ENCODE results near the gene AP1G1. TPM values are rescaled to one million over a fixed set of nuclear protein-coding genes. Genes with fewer than 3 reads are reported as not detected.
A peak's percentile ranks its signal among the peaks of the same experiment; 100 is the strongest.

AP1G1 gene
- total RNA-seq, 1 experiment from 2014 or later: 51.2 TPM

DNA sequence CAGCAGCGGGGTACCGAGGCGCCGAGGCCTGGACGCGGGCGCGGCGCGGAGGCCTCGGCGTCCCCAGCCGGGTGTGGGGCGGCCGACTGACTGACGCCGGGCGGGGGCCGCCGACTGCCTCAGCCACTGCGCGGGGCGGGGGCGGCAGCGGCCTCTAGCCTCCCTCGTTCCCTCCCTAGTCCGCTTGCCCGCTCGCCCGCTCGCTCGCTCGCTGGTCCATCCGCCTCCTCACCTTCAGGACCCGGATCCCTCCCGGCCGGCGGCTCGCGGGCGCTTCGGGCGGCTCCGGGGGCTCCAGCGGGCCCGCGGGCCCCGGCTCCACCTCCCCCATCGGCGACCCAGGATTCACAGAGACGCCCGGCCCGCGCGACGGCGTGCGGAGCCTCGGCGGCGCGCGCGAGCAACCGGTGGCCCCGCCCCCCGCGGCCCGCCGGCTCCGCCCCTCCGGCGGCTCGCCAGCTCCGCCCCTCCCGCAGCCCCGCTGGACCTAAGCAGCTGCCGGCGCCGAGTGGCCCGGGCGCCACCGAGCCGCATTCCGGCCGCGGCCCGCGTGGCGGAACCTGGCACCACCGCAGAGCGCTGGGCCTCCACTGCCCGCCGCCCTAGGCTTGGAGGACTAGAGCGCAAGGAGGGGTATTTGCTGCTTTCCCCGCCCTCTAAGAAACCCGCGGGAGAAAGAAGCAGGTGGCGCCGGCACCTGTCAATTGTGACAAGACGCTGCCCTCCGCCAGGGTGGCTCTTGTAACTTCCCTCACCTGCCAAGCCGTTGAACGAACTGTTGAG is 84.9 kb downstream of the AP1G1 start:
- ChIA-PET POLR2A (ENCODE audit: unreplicated experiment) (interaction anchor here (0.6 kb wide), 1 partner anchor 76 kb away, joined by 6 read pairs; no protein-coding TSS in a partner anchor), CTCF (no interaction called here)
- Histone ChIP-seq H3K36me3 (ENCODE audit: low read depth, low read length) (no peaks in the 10 kb centered on the region), H3K4me2 (ENCODE audit: low read length) (peak overlapping the region; percentile 82), H3K9me2 (replicated peaks; ENCODE audit: low read length) (no peaks in the 10 kb centered on the region), H4K20me1 (ENCODE audit: low read length) (no peaks in the 10 kb centered on the region), H3K79me2 (ENCODE audit: low read length) (peaks cover 29% of the 10 kb centered on the region), H3K9me3 (ENCODE audit: low read length) (no peaks in the 10 kb centered on the region), H3K4me1 (ENCODE audit: insufficient read depth, low read length) (0 out of 2 replicates have a peak, but pooled peaks cover 5% of the 10 kb centered on the region), H3K9ac (ENCODE audit: low read length) (peak overlapping the region; percentile 52; the same call in 1 of the 2 replicates), H3K4me3 (ENCODE audit: low read length) (peak overlapping the region; percentile 98), H2AFZ (ENCODE audit: low read length) (peak overlapping the region; percentile 96), H3K27ac (ENCODE audit: low read length) (no peak overlapping the region), H3K27me3 (ENCODE audit: low read length) (no peaks in the 10 kb centered on the region), H3F3A (ENCODE audit: low read length, unreplicated experiment) (no peaks in the 10 kb centered on the region)
- DNase-seq (peak; percentile 73), ATAC-seq (peak; percentile 66)
- intact Hi-C loops (cut with micrococcal nuclease): loop anchor here (5.0 kb wide), 1 partner anchor 159 kb away; the partner anchor contains the start of gene ZNF821
- TF ChIP-seq EZH2 (IDR thresholded peaks at IDR 0.05; ENCODE audit: low read length, unreplicated experiment) (no peak), EZH2phosphoT487 (IDR thresholded peaks at IDR 0.05; ENCODE audit: borderline replicate concordance, low read length) (no peak)
- TF ChIP-seq, protein P1, sequence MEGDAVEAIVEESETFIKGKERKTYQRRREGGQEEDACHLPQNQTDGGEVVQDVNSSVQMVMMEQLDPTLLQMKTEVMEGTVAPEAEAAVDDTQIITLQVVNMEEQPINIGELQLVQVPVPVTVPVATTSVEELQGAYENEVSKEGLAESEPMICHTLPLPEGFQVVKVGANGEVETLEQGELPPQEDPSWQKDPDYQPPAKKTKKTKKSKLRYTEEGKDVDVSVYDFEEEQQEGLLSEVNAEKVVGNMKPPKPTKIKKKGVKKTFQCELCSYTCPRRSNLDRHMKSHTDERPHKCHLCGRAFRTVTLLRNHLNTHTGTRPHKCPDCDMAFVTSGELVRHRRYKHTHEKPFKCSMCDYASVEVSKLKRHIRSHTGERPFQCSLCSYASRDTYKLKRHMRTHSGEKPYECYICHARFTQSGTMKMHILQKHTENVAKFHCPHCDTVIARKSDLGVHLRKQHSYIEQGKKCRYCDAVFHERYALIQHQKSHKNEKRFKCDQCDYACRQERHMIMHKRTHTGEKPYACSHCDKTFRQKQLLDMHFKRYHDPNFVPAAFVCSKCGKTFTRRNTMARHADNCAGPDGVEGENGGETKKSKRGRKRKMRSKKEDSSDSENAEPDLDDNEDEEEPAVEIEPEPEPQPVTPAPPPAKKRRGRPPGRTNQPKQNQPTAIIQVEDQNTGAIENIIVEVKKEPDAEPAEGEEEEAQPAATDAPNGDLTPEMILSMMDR (conservative IDR thresholded peaks at IDR 0.05; ENCODE audit: low read depth, low read length): no peak
- no TSS peak for BruUV-seq (replicated peaks)

GRCh38 chr16:71722801-71723536 is 85.7 kb downstream of the AP1G1 start:
- Histone ChIP-seq H3K9me2 (replicated peaks; ENCODE audit: low read length) (no peaks in the 10 kb centered on the region), H3F3A (ENCODE audit: low read length, unreplicated experiment) (no peaks in the 10 kb centered on the region), H3K79me2 (ENCODE audit: low read length) (peaks cover 31% of the 10 kb centered on the region), H3K36me3 (ENCODE audit: low read depth, low read length) (no peaks in the 10 kb centered on the region), H3K9me3 (ENCODE audit: low read length) (no peaks in the 10 kb centered on the region), H2AFZ (ENCODE audit: low read length) (peak overlapping the region; percentile 96), H3K27ac (ENCODE audit: low read length) (no peak overlapping the region), H3K9ac (ENCODE audit: low read length) (peak overlapping the region; percentile 52), H3K4me1 (ENCODE audit: insufficient read depth, low read length) (0 out of 2 replicates have a peak, but pooled peaks cover 5% of the 10 kb centered on the region), H3K27me3 (ENCODE audit: low read length) (no peaks in the 10 kb centered on the region), H3K4me2 (ENCODE audit: low read length) (peak overlapping the region; percentile 79), H4K20me1 (ENCODE audit: low read length) (no peaks in the 10 kb centered on the region), H3K4me3 (ENCODE audit: low read length) (peak overlapping the region; percentile 98)
- TF ChIP-seq EZH2 (IDR thresholded peaks at IDR 0.05; ENCODE audit: low read length, unreplicated experiment) (no peak), EZH2phosphoT487 (IDR thresholded peaks at IDR 0.05; ENCODE audit: borderline replicate concordance, low read length) (no peak)
- TF ChIP-seq, protein P1 (conservative IDR thresholded peaks at IDR 0.05; ENCODE audit: low read depth, low read length): no peak
- peak; percentile 69 for ATAC-seq
- peak; percentile 80 for DNase-seq
- BruUV-seq (replicated peaks): no TSS peak
- POLR2A ChIA-PET (ENCODE audit: unreplicated experiment): interaction anchor here (0.6 kb wide), 2 partner anchors 45 to 77 kb away, joined by 3 to 6 read pairs; no protein-coding TSS in a partner anchor
- intact Hi-C loops (cut with micrococcal nuclease): loop anchor here (5.0 kb wide), 1 partner anchor 159 kb away; the partner anchor contains the start of gene ZNF821
- CTCF ChIA-PET: no interaction called here

All from PC-3 (cell line).